PC-3 (cell line): Measurements from ENCODE around the gene BLTP3B.

ENCODE experiments used
- EZH2 ChIP-seq: fragments of 300-600 bp; sonication (generic); IDR thresholded peaks from one replicate; pipeline ENCODE4 v1.6.1; 2017; ENCODE audit warnings: antibody characterized with exemption, mild to moderate bottlenecking, low read length; ENCODE audit not compliant: unreplicated experiment
- EZH2phosphoT487 ChIP-seq: fragments of 300-600 bp; sonication (generic); IDR thresholded peaks from 2 replicates; pipeline ENCODE4 v1.6.1; 2018; ENCODE audit warnings: mild to moderate bottlenecking, antibody characterized with exemption, low read length, borderline replicate concordance
- TF ChIP-seq, protein P1 (sequence below): fragments of 300-600 bp; sonication (generic); conservative IDR thresholded peaks from 2 replicates; pipeline ENCODE4 v1.5.1; 2017; ENCODE audit warnings: antibody characterized with exemption, low read depth, mild to moderate bottlenecking, low read length

GRCh38 chr12:100170313-100170858 is 27.7 kb upstream of the BLTP3B start:
- no peak for TF ChIP-seq EZH2
- TF ChIP-seq, protein P1, sequence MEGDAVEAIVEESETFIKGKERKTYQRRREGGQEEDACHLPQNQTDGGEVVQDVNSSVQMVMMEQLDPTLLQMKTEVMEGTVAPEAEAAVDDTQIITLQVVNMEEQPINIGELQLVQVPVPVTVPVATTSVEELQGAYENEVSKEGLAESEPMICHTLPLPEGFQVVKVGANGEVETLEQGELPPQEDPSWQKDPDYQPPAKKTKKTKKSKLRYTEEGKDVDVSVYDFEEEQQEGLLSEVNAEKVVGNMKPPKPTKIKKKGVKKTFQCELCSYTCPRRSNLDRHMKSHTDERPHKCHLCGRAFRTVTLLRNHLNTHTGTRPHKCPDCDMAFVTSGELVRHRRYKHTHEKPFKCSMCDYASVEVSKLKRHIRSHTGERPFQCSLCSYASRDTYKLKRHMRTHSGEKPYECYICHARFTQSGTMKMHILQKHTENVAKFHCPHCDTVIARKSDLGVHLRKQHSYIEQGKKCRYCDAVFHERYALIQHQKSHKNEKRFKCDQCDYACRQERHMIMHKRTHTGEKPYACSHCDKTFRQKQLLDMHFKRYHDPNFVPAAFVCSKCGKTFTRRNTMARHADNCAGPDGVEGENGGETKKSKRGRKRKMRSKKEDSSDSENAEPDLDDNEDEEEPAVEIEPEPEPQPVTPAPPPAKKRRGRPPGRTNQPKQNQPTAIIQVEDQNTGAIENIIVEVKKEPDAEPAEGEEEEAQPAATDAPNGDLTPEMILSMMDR, result no peak
- TF ChIP-seq EZH2phosphoT487, result no peak
